HEK293 (cell line): ENCODE measurements around the gene SNRPD3.

Source experiments
- CTCF ChIA-PET: fragments of 350-600 bp; formaldehyde crosslinking; extraction: SDS; loops from one replicate; lab custom pipeline; 2021; ENCODE audit warnings: antibody characterized with exemption; lab: Yijun Ruan, JAX
- POLR2A ChIA-PET: fragments of 300-600 bp; formaldehyde crosslinking; extraction: SDS; loops from one replicate; lab custom pipeline; 2020; ENCODE audit warnings: antibody characterized with exemption, inconsistent platforms; lab: Yijun Ruan, JAX
- H3K27ac ChIP-seq: fragments of 200-500 bp; sonication (Bioruptor generic); 2 replicates; pipeline ENCODE4 v1.5.1; 2014; ENCODE audit warnings: low read depth, low read length, control low read depth, inconsistent platforms; ENCODE audit errors: extremely low read depth
- H3K36me3 ChIP-seq, 2 experiments: fragments of 200-500 bp in 1 of 2; sonication (Bioruptor generic) in 1 of 2; 1 replicate in 1 of 2; 2 replicates in 1 of 2; pipeline ENCODE4 v1.5.1; 2014 to 2017; ENCODE audit warnings: inconsistent platforms in 2 of 2, low read length in 2 of 2; ENCODE audit not compliant: control insufficient read depth in 2 of 2, insufficient read depth in 1 of 2
- H3K4me1 ChIP-seq: fragments of 200-500 bp; sonication (Bioruptor generic); 2 replicates; pipeline ENCODE4 v1.5.1; 2014; ENCODE audit warnings: mild to moderate bottlenecking, low read length, inconsistent platforms; ENCODE audit not compliant: control insufficient read depth, insufficient read depth
- H3K4me3 ChIP-seq: 2 replicates; pipeline ENCODE4 v1.5.1; 2011; ENCODE audit warnings: low read depth, mild to moderate bottlenecking, control low read depth, low read length, moderate library complexity
- H3K9me3 ChIP-seq: fragments of 200-500 bp; sonication (Bioruptor generic); 2 replicates; pipeline ENCODE4 v1.5.1; 2014; ENCODE audit warnings: low read depth, low read length, inconsistent platforms; ENCODE audit not compliant: control insufficient read depth, insufficient read depth
- PRDM4 ChIP-seq: fragments of 450-650 bp; formaldehyde crosslinking; IDR thresholded peaks from 2 replicates; pipeline ENCODE4 v1.5.1; 2017; ENCODE audit warnings: missing biosample characterization, missing genetic modification characterization
- PRDM6 ChIP-seq: fragments of 450-650 bp; formaldehyde crosslinking; IDR thresholded peaks from 2 replicates; pipeline ENCODE4 v1.5.1; 2017; ENCODE audit warnings: missing biosample characterization, missing genetic modification characterization
- SP7 ChIP-seq: fragments of 450-650 bp; formaldehyde crosslinking; IDR thresholded peaks from 2 replicates; pipeline ENCODE4 v1.5.1; 2016; ENCODE audit warnings: missing biosample characterization, missing genetic modification characterization
- TRIM28 ChIP-seq: IDR thresholded peaks from 2 replicates; pipeline ENCODE4 v1.6.1; 2011; ENCODE audit warnings: low read length, control low read depth, borderline replicate concordance
- YY2 ChIP-seq: fragments of 450-650 bp; formaldehyde crosslinking; IDR thresholded peaks from 2 replicates; pipeline ENCODE4 v1.5.1; 2016; ENCODE audit warnings: missing biosample characterization, missing genetic modification characterization
- ZBTB17 ChIP-seq: fragments of 450-650 bp; formaldehyde crosslinking; IDR thresholded peaks from 2 replicates; pipeline ENCODE4 v1.5.1; 2016; ENCODE audit warnings: missing biosample characterization, missing genetic modification characterization
- ZBTB20 ChIP-seq: fragments of 450-650 bp; formaldehyde crosslinking; IDR thresholded peaks from 2 replicates; pipeline ENCODE4 v1.5.1; 2016; ENCODE audit warnings: missing biosample characterization, missing genetic modification characterization
- ZBTB44 ChIP-seq: fragments of 450-650 bp; IDR thresholded peaks from 2 replicates; pipeline ENCODE4 v1.5.1; 2018; ENCODE audit warnings: missing biosample characterization, mild to moderate bottlenecking, missing genetic modification characterization
- ZNF121 ChIP-seq: fragments of 450-650 bp; formaldehyde crosslinking; IDR thresholded peaks from 2 replicates; pipeline ENCODE4 v1.5.1; 2016; ENCODE audit warnings: missing biosample characterization, missing genetic modification characterization
- ZNF26 ChIP-seq: fragments of 450-650 bp; formaldehyde crosslinking; IDR thresholded peaks from 2 replicates; pipeline ENCODE4 v1.5.1; 2016; ENCODE audit warnings: missing biosample characterization, missing genetic modification characterization
- ZNF335 ChIP-seq: fragments of 450-650 bp; formaldehyde crosslinking; conservative IDR thresholded peaks from 2 replicates; pipeline ENCODE4 v1.5.1; 2016; ENCODE audit warnings: missing biosample characterization, missing genetic modification characterization
- ZNF350 ChIP-seq: fragments of 450-650 bp; formaldehyde crosslinking; IDR thresholded peaks from 2 replicates; pipeline ENCODE4 v1.5.0; 2017; ENCODE audit warnings: missing biosample characterization, mild to moderate bottlenecking, missing genetic modification characterization
- ZNF362 ChIP-seq: fragments of 450-650 bp; formaldehyde crosslinking; IDR thresholded peaks from 2 replicates; pipeline ENCODE4 v1.5.1; 2016; ENCODE audit warnings: missing biosample characterization, missing genetic modification characterization
- ZNF561 ChIP-seq: fragments of 450-650 bp; IDR thresholded peaks from 2 replicates; pipeline ENCODE4 v1.5.1; 2018; ENCODE audit warnings: missing biosample characterization, missing genetic modification characterization, borderline replicate concordance

SNRPD3 gene

GRCh38 chr22:24580276-24580675 is 24.5 kb downstream of the SNRPD3 start:
- peak; percentile 58; the same call in 1 of the 2 replicates for TF ChIP-seq PRDM6 (tag by site-specific recombination)
- no peak for TF ChIP-seq ZBTB17 (tag by site-specific recombination)
- TF ChIP-seq PRDM4 (tag by site-specific recombination), result peak; percentile 30; the same call in 1 of the 2 replicates
- TF ChIP-seq ZNF362 (tag by site-specific recombination), result no peak
- TF ChIP-seq, all 188 proteins: peak for 2
- H3K9me3 ChIP-seq, result no peaks in the 10 kb centered on the region
- no peak overlapping the region for H3K27ac ChIP-seq
- ChIA-PET POLR2A (no interaction called here), CTCF (interaction anchor here (0.7 kb wide), 2 partner anchors 10 to 27 kb away, joined by 3 read pairs; no protein-coding TSS in a partner anchor)
- H3K36me3 ChIP-seq, result peaks cover 8% of the 10 kb centered on the region in 2 experiments; a peak in 2 of 3 replicates
- H3K4me3 ChIP-seq, result no peak overlapping the region
- peaks cover 20% of the 10 kb centered on the region for H3K4me1 ChIP-seq

- H3K4me3 ChIP-seq, result no peak overlapping the region
- no peak overlapping the region for H3K27ac ChIP-seq
- peaks cover 0 to 17% of the 10 kb centered on the region in 2 experiments; a peak in 2 of 3 replicates for H3K36me3 ChIP-seq
- H3K4me1 ChIP-seq, result peaks cover 20% of the 10 kb centered on the region
- POLR2A ChIA-PET, result no interaction called here
- peak; percentile 42; the same call in 1 of the 2 replicates for TF ChIP-seq ZBTB17 (tag by site-specific recombination)
- TF ChIP-seq ZNF350 (tag by site-specific recombination), result no peak
- TF ChIP-seq ZNF561 (tag by site-specific recombination), result no peak
- no peak for TF ChIP-seq TRIM28
- TF ChIP-seq, all 188 proteins: peak for 1
- H3K9me3 ChIP-seq, result no peaks in the 10 kb centered on the region
- CTCF ChIA-PET, result no interaction called here
Observed at GRCh38 chr22:24582056-24582814, 26.4 kb downstream of the SNRPD3 start.

GRCh38 chr22:24583221-24584165 is 27.7 kb downstream of the SNRPD3 start:
- Histone ChIP-seq H3K36me3 (peaks cover 0 to 29% of the 10 kb centered on the region in 2 experiments; a peak in 1 of 3 replicates), H3K4me3 (no peak overlapping the region), H3K9me3 (no peaks in the 10 kb centered on the region), H3K4me1 (peaks cover 16% of the 10 kb centered on the region), H3K27ac (peak overlapping the region; percentile 65)
- ChIA-PET CTCF (interaction anchor here (0.6 to 0.7 kb wide), 2 partner anchors 549 to 619 kb away, joined by 3 read pairs; no protein-coding TSS in a partner anchor), POLR2A (interaction anchor here (0.5 to 2.3 kb wide), 8 partner anchors 8 to 28 kb away, joined by 3 to 31 read pairs (median 6); partner anchors contain the start of genes GUCD1, LRRC75B and SNRPD3)
- TF ChIP-seq ZNF335, result peak; percentile 80
- peak; percentile 99 for TF ChIP-seq PRDM4 (tag by site-specific recombination)
- TF ChIP-seq YY2 (tag by site-specific recombination), result peak; percentile 60; the same call in 1 of the 2 replicates
- peak; percentile 43 for TF ChIP-seq SP7 (tag by site-specific recombination)
- no peak for TF ChIP-seq ZNF26 (tag by site-specific recombination)
- TF ChIP-seq ZBTB20, result 0 out of 2 replicates have a peak, but pooled peaks have one; percentile 39
- TF ChIP-seq ZBTB44, result peak; percentile 17; the same call in 1 of the 2 replicates
- peak; percentile 77; the same call in 1 of the 2 replicates for TF ChIP-seq ZNF121
